HepG2 (cell line): ENCODE data around the gene SYNE2.

Experiments used
- NBN ChIP-seq: fragments of 450-650 bp; conservative IDR thresholded peaks from 2 replicates; pipeline ENCODE4 v1.6.1; 2017
- NFIC ChIP-seq: IDR thresholded peaks from 2 replicates; pipeline ENCODE4 v1.6.1; 2012; ENCODE audit warnings: mild to moderate bottlenecking, low read length, inconsistent platforms
- NFYB ChIP-seq: sonication (generic); formaldehyde crosslinking; IDR thresholded peaks from 2 replicates; pipeline ENCODE4 v1.4.0; 2020; ENCODE audit warnings: missing genetic modification reagents
- ZBTB20 ChIP-seq: sonication (generic); formaldehyde crosslinking; IDR thresholded peaks from 2 replicates; pipeline ENCODE4 v1.8.1; 2023; ENCODE audit warnings: missing genetic modification reagents, low read depth, mild to moderate bottlenecking, borderline replicate concordance
- ZNF3 ChIP-seq: IDR thresholded peaks from 2 replicates; pipeline ENCODE4 v1.7.0; 2017; ENCODE audit warnings: inconsistent platforms

DNA sequence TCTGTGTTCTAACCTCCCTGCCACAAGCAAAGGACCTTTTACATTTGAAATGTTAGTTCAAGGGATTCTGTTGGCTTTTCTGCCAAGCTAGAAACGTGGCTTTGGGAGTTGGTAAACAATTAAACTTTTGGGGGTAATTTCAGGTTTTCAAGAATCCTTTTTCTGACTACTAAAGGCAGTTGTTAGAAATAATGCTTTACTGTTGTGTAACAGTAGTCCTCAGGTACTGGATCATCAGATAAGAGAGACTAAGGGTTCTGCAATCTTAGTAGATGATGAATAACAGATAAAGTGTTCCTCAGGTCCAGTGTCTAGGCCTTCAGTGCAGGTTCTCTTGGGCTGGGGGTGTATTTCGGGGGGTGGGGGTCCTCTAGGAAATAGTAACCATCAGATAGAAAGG, 192.3 kb downstream of the SYNE2 start:
- TF ChIP-seq NFYB (CRISPR knock-in tag) (no peak), ZNF3 (CRISPR knock-in tag) (no peak), NFIC (no peak), ZBTB20 (CRISPR knock-in tag) (no peak), NBN (no peak)
